ENCODE results near the gene SHC3. TPM values are rescaled to one million over a fixed set of nuclear protein-coding genes. Genes with fewer than 3 reads are reported as not detected.

Gene SHC3
- total RNA-seq, 4 donors from 2014 or later = 1.1 to 11.4 (median 3.4) TPM

- H3K27ac ChIP-seq = peak overlapping the region in 1 of 4 donors; percentile 49
- no peaks in the 10 kb centered on the region for H3K27me3 ChIP-seq
- H3K36me3 ChIP-seq = no peaks in the 10 kb centered on the region
- DNase-seq (ENCODE audit: low spot score in 2 of 2) = no peak
- TF ChIP-seq, protein P1, sequence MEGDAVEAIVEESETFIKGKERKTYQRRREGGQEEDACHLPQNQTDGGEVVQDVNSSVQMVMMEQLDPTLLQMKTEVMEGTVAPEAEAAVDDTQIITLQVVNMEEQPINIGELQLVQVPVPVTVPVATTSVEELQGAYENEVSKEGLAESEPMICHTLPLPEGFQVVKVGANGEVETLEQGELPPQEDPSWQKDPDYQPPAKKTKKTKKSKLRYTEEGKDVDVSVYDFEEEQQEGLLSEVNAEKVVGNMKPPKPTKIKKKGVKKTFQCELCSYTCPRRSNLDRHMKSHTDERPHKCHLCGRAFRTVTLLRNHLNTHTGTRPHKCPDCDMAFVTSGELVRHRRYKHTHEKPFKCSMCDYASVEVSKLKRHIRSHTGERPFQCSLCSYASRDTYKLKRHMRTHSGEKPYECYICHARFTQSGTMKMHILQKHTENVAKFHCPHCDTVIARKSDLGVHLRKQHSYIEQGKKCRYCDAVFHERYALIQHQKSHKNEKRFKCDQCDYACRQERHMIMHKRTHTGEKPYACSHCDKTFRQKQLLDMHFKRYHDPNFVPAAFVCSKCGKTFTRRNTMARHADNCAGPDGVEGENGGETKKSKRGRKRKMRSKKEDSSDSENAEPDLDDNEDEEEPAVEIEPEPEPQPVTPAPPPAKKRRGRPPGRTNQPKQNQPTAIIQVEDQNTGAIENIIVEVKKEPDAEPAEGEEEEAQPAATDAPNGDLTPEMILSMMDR (IDR thresholded peaks at IDR 0.05) = no peak
- TF ChIP-seq EP300 (IDR thresholded peaks at IDR 0.05) (no peak), POLR2A (IDR thresholded peaks at IDR 0.05) (no peak)
- H3K9me3 ChIP-seq = no peaks in the 10 kb centered on the region
- no peak overlapping the region for H3K4me3 ChIP-seq
- 81 to 86% methylated on average over 14 of the region's 14 CpGs for WGBS, 2 donors
- no peaks in the 10 kb centered on the region for H3K4me1 ChIP-seq
Observed at GRCh38 chr9:89154651-89155336, 23.8 kb downstream of the SHC3 start.

- Histone ChIP-seq H3K27me3 (no peaks in the 10 kb centered on the region), H3K36me3 (no peaks in the 10 kb centered on the region), H3K4me3 (no peak overlapping the region), H3K27ac (no peak overlapping the region), H3K9me3 (no peaks in the 10 kb centered on the region), H3K4me1 (no peaks in the 10 kb centered on the region)
- DNase-seq (ENCODE audit: low spot score in 2 of 2) = no peak
- TF ChIP-seq, protein P1 (IDR thresholded peaks at IDR 0.05) = no peak
- TF ChIP-seq POLR2A (IDR thresholded peaks at IDR 0.05) (no peak), EP300 (IDR thresholded peaks at IDR 0.05) (no peak)
- 70 to 77% methylated on average over 4 of the region's 4 CpGs for WGBS, 2 donors
Observed at GRCh38 chr9:89154218-89154617, 24.4 kb downstream of the SHC3 start.

- whole genome bisulfite sequencing, 2 donors = 70 to 71% methylated on average over 14 of the region's 14 CpGs
Observed at GRCh38 chr9:89153232-89154017, 25.2 kb downstream of the SHC3 start.

GRCh38 chr9:89149726-89150125, 28.9 kb downstream of the SHC3 start:
- no peaks in the 10 kb centered on the region for H3K36me3 ChIP-seq
- H3K27ac ChIP-seq = no peak overlapping the region
- TF ChIP-seq, protein P1 (IDR thresholded peaks at IDR 0.05) = no peak
- no peaks in the 10 kb centered on the region for H3K27me3 ChIP-seq
- WGBS, 2 donors = 93 to 94% methylated on average over 3 of the region's 3 CpGs
- no peak overlapping the region for H3K4me3 ChIP-seq
- no peak for DNase-seq (ENCODE audit: low spot score in 2 of 2)
- H3K9me3 ChIP-seq = no peaks in the 10 kb centered on the region
- H3K4me1 ChIP-seq = no peaks in the 10 kb centered on the region

More at GRCh38 chr9:89153232-89154017, 25.2 kb downstream of the SHC3 start:
- Histone ChIP-seq H3K9me3 (no peaks in the 10 kb centered on the region), H3K4me1 (no peaks in the 10 kb centered on the region), H3K4me3 (no peak overlapping the region), H3K36me3 (no peaks in the 10 kb centered on the region), H3K27ac (no peak overlapping the region), H3K27me3 (no peaks in the 10 kb centered on the region)
- no peak for TF ChIP-seq POLR2A (IDR thresholded peaks at IDR 0.05)
- peak in 1 of 2 donors; percentile 23 for TF ChIP-seq EP300 (IDR thresholded peaks at IDR 0.05)
- TF ChIP-seq, protein P1 (IDR thresholded peaks at IDR 0.05) = no peak
- no peak for DNase-seq (ENCODE audit: low spot score in 2 of 2)

- Histone ChIP-seq H3K36me3 (no peaks in the 10 kb centered on the region), H3K4me1 (no peaks in the 10 kb centered on the region), H3K27me3 (no peaks in the 10 kb centered on the region), H3K9me3 (no peaks in the 10 kb centered on the region), H3K27ac (no peak overlapping the region), H3K4me3 (no peak overlapping the region)
- DNase-seq (ENCODE audit: low spot score in 2 of 2) = no peak
- 78 to 88% methylated on average over 3 of the region's 3 CpGs for WGBS, 2 donors
- TF ChIP-seq, protein P1 (IDR thresholded peaks at IDR 0.05) = no peak
- TF ChIP-seq EP300 (IDR thresholded peaks at IDR 0.05) = no peak
- no peak for TF ChIP-seq POLR2A (IDR thresholded peaks at IDR 0.05)
Observed at GRCh38 chr9:89145097-89145496, 33.5 kb downstream of the SHC3 start.
